Endothelial cell of umbilical vein (primary cell): ENCODE measurements around the gene MACROD2. TPM values are rescaled to one million over a fixed set of nuclear protein-coding genes. Genes with fewer than 3 reads are reported as not detected.

Experiments used
- BruUV-seq: library from RNA; stranded (reverse); fragments of 400-500 nt; replicated peaks from 2 replicates; lab custom pipeline; 2021; lab: Mats Ljungman, UMichigan
- CTCF ChIA-PET: fragments of 300-600, 350-600 bp; sonication (Branson Sonifier 250); formaldehyde crosslinking; loops from one replicate; lab custom pipeline; 2021; ENCODE audit warnings: antibody characterized with exemption, inconsistent platforms; lab: Charles Lee
- POLR2A ChIA-PET: fragments of 300-600, 350-600 bp; sonication (Branson Sonifier 250); formaldehyde crosslinking; loops from one replicate; lab custom pipeline; 2021; ENCODE audit warnings: antibody characterized with exemption, inconsistent platforms; lab: Charles Lee
- DNase-seq: peaks from one replicate; pipeline ENCODE4 v3.0.0-alpha.2; 2011; ENCODE audit warnings: low read depth, low spot score
- FAIRE-seq: peaks from 2 replicates; lab custom pipeline; 2011; peaks lifted over from hg19 to GRCh38; lab: Jason Lieb, UNC
- H2AFZ ChIP-seq: 2 replicates; pipeline ENCODE4 v1.6.0; 2012; ENCODE audit warnings: low read depth, low read length, control low read depth, inconsistent platforms
- H3K27ac ChIP-seq: 2 replicates; pipeline ENCODE4 v1.5.1; 2011; ENCODE audit warnings: low read depth, mild to moderate bottlenecking, control low read depth, low read length, moderate library complexity; ENCODE audit not compliant: insufficient read depth
- H3K27me3 ChIP-seq, 2 experiments: 2 replicates each; pipeline versions ENCODE4 v1.6.0 to v1.6.1; 2011; ENCODE audit warnings: low read length in 2 of 2, mixed read lengths in 1 of 2; ENCODE audit not compliant: control insufficient read depth in 2 of 2, insufficient read depth in 2 of 2
- H3K36me3 ChIP-seq, 2 experiments: 2 replicates in 1 of 2; 3 replicates in 1 of 2; pipeline ENCODE4 v1.5.1; 2011; ENCODE audit warnings: low read length in 2 of 2, mild to moderate bottlenecking in 1 of 2, moderate library complexity in 1 of 2; ENCODE audit not compliant: control insufficient read depth in 2 of 2, insufficient read depth in 2 of 2; ENCODE audit errors: extremely low read depth in 1 of 2
- H3K4me1 ChIP-seq: 3 replicates; pipeline ENCODE4 v1.5.1; 2011; ENCODE audit warnings: mild to moderate bottlenecking, low read length; ENCODE audit not compliant: control insufficient read depth, insufficient read depth; ENCODE audit errors: extremely low read depth
- H3K4me2 ChIP-seq: 2 replicates; pipeline ENCODE4 v1.6.1; 2011; ENCODE audit warnings: low read length, control low read depth, mixed read lengths; ENCODE audit not compliant: insufficient read depth
- H3K4me3 ChIP-seq, 3 experiments: fragments of 200-600 bp in 1 of 3; sonication (generic), shearing (Covaris generic) in 1 of 3; replicated peaks in 1 of 3; 2 replicates each; pipeline ENCODE4 v1.5.1; 2011 to 2016; ENCODE audit warnings: control low read depth in 3 of 3, low read length in 3 of 3, mild to moderate bottlenecking in 2 of 3, inconsistent platforms in 1 of 3, low read depth in 1 of 3, moderate library complexity in 1 of 3; ENCODE audit not compliant: insufficient read depth in 1 of 3
- H3K79me2 ChIP-seq: 2 replicates; pipeline ENCODE4 v1.6.0; 2012; ENCODE audit warnings: low read length, inconsistent platforms; ENCODE audit not compliant: control insufficient read depth, insufficient read depth
- H3K9ac ChIP-seq: replicated peaks from 2 replicates; pipeline ENCODE3; 2011; ENCODE audit warnings: low read length, control low read depth; ENCODE audit not compliant: insufficient read depth; ENCODE audit errors: extremely low read depth
- H3K9me1 ChIP-seq: replicated peaks from 3 replicates; pipeline ENCODE4 v1.6.0; 2011; ENCODE audit warnings: mild to moderate bottlenecking, low read length; ENCODE audit not compliant: control insufficient read depth, insufficient read depth; ENCODE audit errors: extremely low read depth
- H3K9me3 ChIP-seq: replicated peaks from 2 replicates; pipeline ENCODE4 v1.5.1; 2012; ENCODE audit warnings: low read length, inconsistent platforms; ENCODE audit not compliant: control insufficient read depth, insufficient read depth
- H4K20me1 ChIP-seq: replicated peaks from 2 replicates; pipeline ENCODE3; 2011; ENCODE audit warnings: mild to moderate bottlenecking, low read length; ENCODE audit not compliant: control insufficient read depth, insufficient read depth; ENCODE audit errors: extremely low read depth
- EZH2 ChIP-seq: IDR thresholded peaks from 2 replicates; pipeline ENCODE4 v1.6.1; 2012; ENCODE audit warnings: borderline replicate concordance, low read depth, mild to moderate bottlenecking, moderate library complexity, low read length, inconsistent platforms; ENCODE audit not compliant: severe bottlenecking
- FOS ChIP-seq: IDR thresholded peaks from 2 replicates; pipeline ENCODE4 v1.6.1; 2011; ENCODE audit warnings: mild to moderate bottlenecking, low read length, moderate library complexity, borderline replicate concordance; ENCODE audit not compliant: insufficient read depth
- GATA2 ChIP-seq: IDR thresholded peaks from 2 replicates; pipeline ENCODE4 v1.7.0; 2011; ENCODE audit warnings: low read depth, mild to moderate bottlenecking, moderate library complexity, mixed read lengths, low read length; ENCODE audit not compliant: insufficient read length, insufficient read depth
- JUN ChIP-seq: IDR thresholded peaks from 2 replicates; pipeline ENCODE4 v1.6.1; 2011; ENCODE audit warnings: borderline replicate concordance, low read depth; ENCODE audit not compliant: insufficient read length, insufficient read depth
- MYC ChIP-seq: IDR thresholded peaks from one replicate; pipeline ENCODE4 v1.6.1; 2011; ENCODE audit warnings: mild to moderate bottlenecking, low read depth, low read length
- POLR2A ChIP-seq: IDR thresholded peaks from 2 replicates; pipeline ENCODE4 v1.6.1; 2012; ENCODE audit warnings: low read depth, mild to moderate bottlenecking, control low read depth, low read length
- POLR2AphosphoS5 ChIP-seq: IDR thresholded peaks from 2 replicates; pipeline ENCODE4 v1.6.1; 2012; ENCODE audit warnings: low read depth, mild to moderate bottlenecking, control low read depth, low read length, moderate library complexity; ENCODE audit not compliant: insufficient read depth
- dilution Hi-C: fragments of 300-500 bp; cut with MboI; formaldehyde crosslinking; loops from one replicate; pipeline ENCODE4 v1.15.0; 2019; ENCODE audit warnings: low sequenced_read_pairs; ENCODE audit not compliant: extremely low pct_ligation_motif_present
- intact Hi-C: fragments of 100-400 bp; cut with micrococcal nuclease; formaldehyde crosslinking; loops from one replicate; pipeline ENCODE4 v1.10.0; 2022
- polyA plus RNA-seq, 4 experiments: library from polyadenylated mRNA; depleted of rRNA in 3 of 4; stranded (reverse) in 3 of 4; unstranded in 1 of 4; fragments of >200 nt; gene quantifications; 2 replicates each; pipeline versions ENCODE4 v1.2.1 to v1.2.3, GENCODE V29; 2011 to 2012; ENCODE audit warnings: missing spikeins in 1 of 4
- total RNA-seq: library from RNA; stranded (reverse); gene quantifications from 2 replicates; pipeline ENCODE4 v1.2.3, GENCODE V29; 2021
- TF ChIP-seq, protein P1 (sequence below), 2 donors: IDR thresholded peaks; 1 replicate in 1 of 2; 2 replicates in 1 of 2; pipeline ENCODE4 v1.5.1; 2011; ENCODE audit warnings: low read length in 2 of 2, mild to moderate bottlenecking in 2 of 2, moderate library complexity in 2 of 2, control low read depth in 1 of 2, inconsistent platforms in 1 of 2, low read depth in 1 of 2; ENCODE audit not compliant: insufficient read depth in 1 of 2; ENCODE audit errors: extremely low read depth in 1 of 2
- TF ChIP-seq, protein P2 (sequence below): IDR thresholded peaks from 2 replicates; pipeline ENCODE4 v1.6.1; 2011; ENCODE audit not compliant: insufficient read depth, insufficient read length

The MACROD2 gene
- total and polyA plus RNA-seq, 2 donors (not counting 3 experiments of a cell fraction or from before 2014, with no cell fraction given) = 0.11 to 0.73 TPM

DNA sequence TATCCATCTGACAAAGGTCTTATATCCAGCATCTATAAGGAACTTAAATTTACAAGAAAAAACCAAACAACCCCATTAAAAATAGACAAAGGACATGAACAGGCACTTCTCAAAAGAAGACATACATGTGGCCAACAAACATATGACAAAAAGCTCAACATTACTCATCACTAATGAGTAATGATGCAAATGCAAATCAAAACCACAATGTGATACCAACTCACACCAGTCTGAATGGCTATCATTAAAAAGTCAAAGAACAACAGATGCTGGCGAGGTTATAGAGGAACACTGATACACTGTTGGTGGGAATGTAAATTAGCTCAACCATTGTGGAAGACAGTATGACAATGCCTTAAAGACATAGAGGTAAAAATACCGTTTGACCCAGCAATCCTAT, 13.9 kb downstream of the MACROD2 start:
- H3K79me2 ChIP-seq = no peaks in the 10 kb centered on the region
- no peak overlapping the region for H2AFZ ChIP-seq
- intact Hi-C loops (no loop called here), dilution Hi-C loops (no loop called here)
- FAIRE-seq = no peak
- no TSS peak for BruUV-seq
- H3K4me2 ChIP-seq = no peak overlapping the region
- no peaks in the 10 kb centered on the region for H3K9me1 ChIP-seq
- H3K36me3 ChIP-seq = no peaks in the 10 kb centered on the region
- no peaks in the 10 kb centered on the region for H3K9me3 ChIP-seq
- H3K27ac ChIP-seq = no peak overlapping the region
- DNase-seq = no peak
- POLR2A ChIA-PET = no interaction called here
- no peak overlapping the region for H3K9ac ChIP-seq
- no peaks in the 10 kb centered on the region for H3K27me3 ChIP-seq
- CTCF ChIA-PET = no interaction called here
- no peaks in the 10 kb centered on the region for H4K20me1 ChIP-seq
- no peaks in the 10 kb centered on the region for H3K4me1 ChIP-seq
- no peak overlapping the region for H3K4me3 ChIP-seq
- no peak for TF ChIP-seq FOS
- no peak for TF ChIP-seq EZH2
- TF ChIP-seq POLR2AphosphoS5 = no peak
- TF ChIP-seq JUN = no peak
- TF ChIP-seq, protein P1, sequence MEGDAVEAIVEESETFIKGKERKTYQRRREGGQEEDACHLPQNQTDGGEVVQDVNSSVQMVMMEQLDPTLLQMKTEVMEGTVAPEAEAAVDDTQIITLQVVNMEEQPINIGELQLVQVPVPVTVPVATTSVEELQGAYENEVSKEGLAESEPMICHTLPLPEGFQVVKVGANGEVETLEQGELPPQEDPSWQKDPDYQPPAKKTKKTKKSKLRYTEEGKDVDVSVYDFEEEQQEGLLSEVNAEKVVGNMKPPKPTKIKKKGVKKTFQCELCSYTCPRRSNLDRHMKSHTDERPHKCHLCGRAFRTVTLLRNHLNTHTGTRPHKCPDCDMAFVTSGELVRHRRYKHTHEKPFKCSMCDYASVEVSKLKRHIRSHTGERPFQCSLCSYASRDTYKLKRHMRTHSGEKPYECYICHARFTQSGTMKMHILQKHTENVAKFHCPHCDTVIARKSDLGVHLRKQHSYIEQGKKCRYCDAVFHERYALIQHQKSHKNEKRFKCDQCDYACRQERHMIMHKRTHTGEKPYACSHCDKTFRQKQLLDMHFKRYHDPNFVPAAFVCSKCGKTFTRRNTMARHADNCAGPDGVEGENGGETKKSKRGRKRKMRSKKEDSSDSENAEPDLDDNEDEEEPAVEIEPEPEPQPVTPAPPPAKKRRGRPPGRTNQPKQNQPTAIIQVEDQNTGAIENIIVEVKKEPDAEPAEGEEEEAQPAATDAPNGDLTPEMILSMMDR (IDR thresholded peaks at IDR 0.05; ENCODE audit: extremely low read depth in 1 of 2, insufficient read depth in 1 of 2, low read depth in 1 of 2, low read length in 2 of 2) = no peak
- TF ChIP-seq MYC = no peak
- TF ChIP-seq GATA2 = no peak
- TF ChIP-seq POLR2A = no peak
- TF ChIP-seq, protein P2, sequence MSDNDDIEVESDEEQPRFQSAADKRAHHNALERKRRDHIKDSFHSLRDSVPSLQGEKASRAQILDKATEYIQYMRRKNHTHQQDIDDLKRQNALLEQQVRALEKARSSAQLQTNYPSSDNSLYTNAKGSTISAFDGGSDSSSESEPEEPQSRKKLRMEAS = no peak
